ENCODE measurements around the gene ATP2C2.

The ATP2C2 gene

GRCh38 chr16:84404324-84404723, 36.0 kb downstream of the ATP2C2 start:
- H3K9me3 ChIP-seq (ENCODE audit: low read length) = no peaks in the 10 kb centered on the region
- no peak for TF ChIP-seq CTCF (IDR thresholded peaks at IDR 0.05; ENCODE audit: low read length)
- TF ChIP-seq EZH2 (IDR thresholded peaks at IDR 0.05; ENCODE audit: borderline replicate concordance, low read length) = no peak
- H2AFZ ChIP-seq (ENCODE audit: low read length) = no peak overlapping the region
- no peak overlapping the region for H3K4me2 ChIP-seq (ENCODE audit: low read length)
- no peaks in the 10 kb centered on the region for H3F3A ChIP-seq (ENCODE audit: insufficient read depth, low read length)
- H3K4me1 ChIP-seq (ENCODE audit: insufficient read depth, low read length, severe bottlenecking) = no peaks in the 10 kb centered on the region
- no peaks in the 10 kb centered on the region for H3K36me3 ChIP-seq (ENCODE audit: insufficient read depth, low read length)
- H3K27me3 ChIP-seq (ENCODE audit: insufficient read depth, low read length) = peaks cover 11% of the 10 kb centered on the region; the same call in 1 of the 2 replicates
- H4K20me1 ChIP-seq (ENCODE audit: insufficient read depth, low read length) = no peaks in the 10 kb centered on the region
- no peak overlapping the region for H3K27ac ChIP-seq (ENCODE audit: low read depth, low read length, poor library complexity, severe bottlenecking)
- no peak overlapping the region for H3K9ac ChIP-seq (ENCODE audit: low read length)
- H3K4me3 ChIP-seq (ENCODE audit: low read depth, low read length, poor library complexity, severe bottlenecking) = no peak overlapping the region
- no peaks in the 10 kb centered on the region for H3K9me2 ChIP-seq (ENCODE audit: low read depth, low read length)
- H3K79me2 ChIP-seq (ENCODE audit: insufficient read depth, low read length) = no peaks in the 10 kb centered on the region

GRCh38 chr16:84404936-84405639, 36.8 kb downstream of the ATP2C2 start:
- Histone ChIP-seq H3K9me2 (ENCODE audit: low read depth, low read length) (no peaks in the 10 kb centered on the region), H4K20me1 (ENCODE audit: insufficient read depth, low read length) (no peaks in the 10 kb centered on the region), H3K27me3 (ENCODE audit: insufficient read depth, low read length) (peaks cover 11% of the 10 kb centered on the region; the same call in 1 of the 2 replicates), H3K9ac (ENCODE audit: low read length) (no peak overlapping the region), H3K27ac (ENCODE audit: low read depth, low read length, poor library complexity, severe bottlenecking) (no peak overlapping the region), H3K4me3 (ENCODE audit: low read depth, low read length, poor library complexity, severe bottlenecking) (no peak overlapping the region), H3K9me3 (ENCODE audit: low read length) (no peaks in the 10 kb centered on the region), H3K4me2 (ENCODE audit: low read length) (no peak overlapping the region), H3F3A (ENCODE audit: insufficient read depth, low read length) (no peaks in the 10 kb centered on the region), H3K4me1 (ENCODE audit: insufficient read depth, low read length, severe bottlenecking) (no peaks in the 10 kb centered on the region), H2AFZ (ENCODE audit: low read length) (no peak overlapping the region), H3K79me2 (ENCODE audit: insufficient read depth, low read length) (no peaks in the 10 kb centered on the region), H3K36me3 (ENCODE audit: insufficient read depth, low read length) (no peaks in the 10 kb centered on the region)
- TF ChIP-seq EZH2 (IDR thresholded peaks at IDR 0.05; ENCODE audit: borderline replicate concordance, low read length) = no peak
- no peak for TF ChIP-seq CTCF (IDR thresholded peaks at IDR 0.05; ENCODE audit: low read length)

- H3K27me3 ChIP-seq (ENCODE audit: insufficient read depth, low read length) = peaks cover 11% of the 10 kb centered on the region; the same call in 1 of the 2 replicates
- H3K9me2 ChIP-seq (ENCODE audit: low read depth, low read length) = no peaks in the 10 kb centered on the region
- H3K4me1 ChIP-seq (ENCODE audit: insufficient read depth, low read length, severe bottlenecking) = no peaks in the 10 kb centered on the region
- H3K9me3 ChIP-seq (ENCODE audit: low read length) = no peaks in the 10 kb centered on the region
- no peak overlapping the region for H3K9ac ChIP-seq (ENCODE audit: low read length)
- no peak overlapping the region for H2AFZ ChIP-seq (ENCODE audit: low read length)
- H3K4me2 ChIP-seq (ENCODE audit: low read length) = no peak overlapping the region
- no peaks in the 10 kb centered on the region for H4K20me1 ChIP-seq (ENCODE audit: insufficient read depth, low read length)
- H3F3A ChIP-seq (ENCODE audit: insufficient read depth, low read length) = no peaks in the 10 kb centered on the region
- no peaks in the 10 kb centered on the region for H3K36me3 ChIP-seq (ENCODE audit: insufficient read depth, low read length)
- H3K27ac ChIP-seq (ENCODE audit: low read depth, low read length, poor library complexity, severe bottlenecking) = no peak overlapping the region
- no peak overlapping the region for H3K4me3 ChIP-seq (ENCODE audit: low read depth, low read length, poor library complexity, severe bottlenecking)
- TF ChIP-seq CTCF (IDR thresholded peaks at IDR 0.05; ENCODE audit: low read length) = no peak
- no peak for TF ChIP-seq EZH2 (IDR thresholded peaks at IDR 0.05; ENCODE audit: borderline replicate concordance, low read length)
- H3K79me2 ChIP-seq (ENCODE audit: insufficient read depth, low read length) = no peaks in the 10 kb centered on the region
Observed at GRCh38 chr16:84406006-84406963, 37.9 kb downstream of the ATP2C2 start.

All from OCI-LY1 (cell line).